MV-4-11 (cell line): ENCODE results near the gene NHP2.
"Not testable (repeated sequence)": the region's sequence is repeated elsewhere in the genome, so short reads cannot be mapped to it uniquely, and the experiment has no call there.

Source experiments
- DNase-seq: peaks from one replicate; lab custom pipeline; 2025; lab: John Stamatoyannopoulos, UW

NHP2 gene

DNA sequence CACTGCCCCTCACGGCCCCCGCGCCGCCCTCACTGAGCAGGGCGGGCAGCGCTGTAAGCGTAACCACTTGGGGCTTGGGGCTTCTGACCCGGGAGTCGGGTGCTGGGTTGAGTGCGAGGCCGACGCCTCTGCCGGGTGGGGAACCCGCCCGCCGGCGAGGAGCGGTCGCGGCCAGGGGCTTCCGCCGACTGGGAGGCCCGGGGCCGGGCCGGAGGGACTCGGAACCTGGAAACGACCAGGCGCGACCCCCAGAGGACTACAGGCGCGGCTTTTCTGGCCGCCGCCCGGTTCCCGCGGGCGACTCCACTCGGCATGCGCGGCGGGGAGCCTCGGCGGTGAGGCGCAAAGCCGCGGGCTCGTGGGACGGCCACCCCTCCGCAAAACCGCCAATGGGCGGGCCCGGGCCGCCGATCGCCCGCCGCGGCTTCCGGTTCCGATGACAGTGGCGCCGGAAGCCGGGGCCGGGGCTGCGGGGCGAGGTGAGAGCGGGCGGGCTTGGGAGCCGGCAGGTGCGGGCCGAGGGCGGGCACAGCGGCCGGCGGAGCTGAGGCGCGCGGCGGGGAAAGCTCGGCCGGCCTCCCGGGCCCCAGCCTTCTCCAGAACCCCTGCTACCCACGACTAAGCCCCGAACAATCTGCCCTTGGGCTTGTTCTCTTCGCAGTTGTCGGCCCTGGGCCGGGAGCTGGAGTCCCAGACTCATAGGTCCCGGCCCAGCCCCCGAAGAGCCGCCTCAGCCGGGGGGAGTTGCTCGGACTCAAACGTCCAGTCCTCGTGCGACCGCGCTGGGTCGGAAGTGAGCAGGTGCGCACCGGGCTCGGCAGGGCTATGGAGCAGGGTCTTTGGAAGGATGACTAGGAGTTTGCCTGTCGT lies 22.9 kb downstream of the NHP2 start, which contains the start of gene RMND5B:
Gene RMND5B, plus strand, starts transcription at position 439 of the 870 bp plus-strand sequence. CDS start 7,106 bp downstream, outside the sequence.
- DNase-seq: peak; percentile 67

DNA sequence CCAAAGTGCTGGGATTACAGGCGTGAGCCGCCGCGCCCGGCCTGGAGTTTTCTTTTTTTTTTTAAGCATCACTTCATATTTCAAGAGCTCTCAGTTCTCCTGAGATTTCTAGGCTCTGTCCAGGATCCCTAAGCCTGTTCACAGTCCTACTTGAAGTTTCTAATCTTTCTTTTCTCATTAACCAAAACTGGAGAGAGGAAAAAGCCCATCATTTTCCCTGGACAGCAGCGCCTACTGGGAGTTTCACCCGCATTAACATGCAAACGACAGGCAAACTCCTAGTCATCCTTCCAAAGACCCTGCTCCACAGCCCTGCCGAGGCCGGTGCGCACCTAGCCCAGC lies 23.5 kb downstream of the NHP2 start:
- DNase-seq: not testable (repeated sequence)

DNA sequence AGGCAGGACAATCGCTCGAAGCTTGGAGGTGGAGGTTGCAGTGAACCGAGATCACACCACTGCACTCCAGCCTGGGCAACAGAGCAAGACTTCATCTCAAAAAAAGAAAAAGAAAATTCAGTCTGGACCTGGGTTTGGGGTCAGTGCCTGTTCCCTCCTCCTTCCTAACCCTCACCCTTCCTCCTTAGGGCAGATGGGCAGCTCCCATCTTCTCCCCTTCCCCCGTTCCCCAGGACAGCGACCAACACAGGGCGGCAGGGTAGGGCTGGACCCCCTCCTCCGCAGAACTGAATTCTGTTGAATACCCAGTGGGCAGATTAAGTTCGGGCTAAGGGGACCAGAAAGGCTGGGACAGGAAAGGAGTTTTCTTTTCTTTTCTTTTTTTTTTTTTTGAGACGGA lies 24.4 kb downstream of the NHP2 start:
- DNase-seq: no peak

DNA sequence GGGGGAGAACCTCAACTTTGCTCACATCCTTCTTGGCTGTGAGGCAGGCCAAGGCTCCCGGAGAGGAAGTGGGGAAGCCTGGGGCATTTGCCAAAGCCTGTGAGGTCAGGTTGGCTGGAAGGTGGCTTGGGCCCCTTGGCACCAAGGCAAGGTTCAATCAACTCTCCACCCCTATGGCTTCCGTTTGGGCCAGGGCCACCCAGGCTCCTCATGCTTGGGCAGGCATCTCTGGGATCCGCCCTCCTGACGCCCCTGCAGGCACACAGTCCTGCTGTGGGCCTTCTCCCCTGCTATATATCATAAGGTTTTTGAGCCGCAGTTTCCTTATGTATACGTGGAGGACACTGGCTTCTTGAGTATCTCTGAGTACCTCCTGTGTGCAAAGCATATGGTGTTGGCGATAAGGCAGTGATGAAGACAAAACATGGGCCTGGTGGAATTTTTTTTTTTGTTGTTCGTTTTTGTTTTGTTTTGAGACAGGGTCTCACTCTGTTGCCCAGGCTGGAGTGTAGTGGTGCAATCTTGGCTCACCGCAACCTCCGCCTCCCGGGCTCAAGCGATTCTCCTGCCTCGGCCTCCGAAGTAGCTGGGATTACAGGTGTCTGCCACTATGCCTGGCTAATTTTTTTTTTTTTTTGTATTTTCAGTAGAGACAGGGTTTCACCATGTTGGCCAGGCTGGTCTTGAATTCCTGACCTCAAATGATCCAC lies 26.2 kb downstream of the NHP2 start:
- peak; percentile 73 for DNase-seq

DNA sequence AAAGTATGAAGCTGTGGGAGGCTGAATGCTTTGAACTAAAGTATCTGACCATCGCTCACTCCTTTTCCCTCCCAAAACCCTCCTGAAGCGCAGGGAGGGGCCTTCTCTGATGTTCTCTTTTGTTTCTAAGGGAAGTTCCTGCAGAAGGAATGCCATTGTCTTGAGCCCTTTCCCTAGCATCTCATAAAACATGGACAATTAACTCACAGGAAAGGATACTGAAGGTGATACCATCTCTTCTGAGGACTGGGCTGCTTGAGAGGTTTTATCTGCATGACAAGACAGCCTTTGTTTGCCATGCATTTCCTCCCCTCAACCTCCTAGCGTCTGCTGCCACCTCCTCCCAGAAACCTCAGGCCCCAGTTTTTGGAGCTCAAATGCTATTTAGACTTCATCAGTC lies 27.1 kb downstream of the NHP2 start:
- no peak for DNase-seq

- peak; percentile 25 for DNase-seq
Observed at GRCh38 chr5:178125253-178125906, 28.3 kb downstream of the NHP2 start.

- no peak for DNase-seq
Observed at GRCh38 chr5:178123966-178124925, 29.4 kb downstream of the NHP2 start.

DNA sequence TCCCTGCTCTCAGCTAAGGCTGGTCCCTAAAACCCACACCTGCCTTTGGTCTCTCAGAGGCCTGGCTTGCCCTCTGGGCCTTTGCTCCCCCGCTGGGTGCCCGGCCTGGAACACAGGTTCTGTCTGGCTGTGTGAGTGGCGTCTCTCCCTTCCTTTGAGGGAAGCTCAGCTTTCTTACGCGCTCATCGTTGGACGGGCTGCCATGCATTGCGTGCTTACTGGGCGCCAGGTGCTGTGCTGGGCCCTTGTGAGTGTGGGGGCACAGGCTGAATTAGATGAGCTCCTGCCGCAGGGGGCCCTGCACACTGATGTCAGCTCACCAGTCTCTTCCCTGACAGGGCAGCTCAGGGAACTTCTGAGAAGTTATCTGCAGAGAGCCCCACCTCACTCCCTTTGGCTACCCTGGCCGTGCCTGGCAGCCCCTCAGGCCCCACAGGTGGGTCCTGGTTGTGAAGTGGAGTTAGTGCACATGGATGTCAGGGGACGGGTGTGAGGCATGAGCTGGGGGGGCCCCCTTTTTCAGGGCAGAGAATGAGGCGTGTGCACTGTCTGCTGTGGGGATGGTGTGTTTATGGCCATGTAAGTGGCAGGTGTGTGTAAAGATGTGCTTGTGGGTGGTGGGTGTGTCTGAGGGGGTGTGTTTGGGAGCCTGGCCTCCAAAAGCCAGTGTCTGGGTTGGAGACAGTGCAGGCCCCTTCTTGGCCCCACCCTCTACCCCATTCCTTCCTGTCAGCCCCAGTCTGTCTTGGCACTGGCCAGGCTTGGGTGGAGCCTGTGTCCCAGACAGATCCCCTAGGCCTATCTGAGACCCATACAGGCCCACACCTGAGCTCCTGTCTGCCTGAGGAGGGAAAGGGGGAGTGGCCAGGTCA lies 30.4 kb downstream of the NHP2 start:
- DNase-seq: no peak

- no peak for DNase-seq
Observed at GRCh38 chr5:178122346-178122745, 31.3 kb downstream of the NHP2 start.

DNA sequence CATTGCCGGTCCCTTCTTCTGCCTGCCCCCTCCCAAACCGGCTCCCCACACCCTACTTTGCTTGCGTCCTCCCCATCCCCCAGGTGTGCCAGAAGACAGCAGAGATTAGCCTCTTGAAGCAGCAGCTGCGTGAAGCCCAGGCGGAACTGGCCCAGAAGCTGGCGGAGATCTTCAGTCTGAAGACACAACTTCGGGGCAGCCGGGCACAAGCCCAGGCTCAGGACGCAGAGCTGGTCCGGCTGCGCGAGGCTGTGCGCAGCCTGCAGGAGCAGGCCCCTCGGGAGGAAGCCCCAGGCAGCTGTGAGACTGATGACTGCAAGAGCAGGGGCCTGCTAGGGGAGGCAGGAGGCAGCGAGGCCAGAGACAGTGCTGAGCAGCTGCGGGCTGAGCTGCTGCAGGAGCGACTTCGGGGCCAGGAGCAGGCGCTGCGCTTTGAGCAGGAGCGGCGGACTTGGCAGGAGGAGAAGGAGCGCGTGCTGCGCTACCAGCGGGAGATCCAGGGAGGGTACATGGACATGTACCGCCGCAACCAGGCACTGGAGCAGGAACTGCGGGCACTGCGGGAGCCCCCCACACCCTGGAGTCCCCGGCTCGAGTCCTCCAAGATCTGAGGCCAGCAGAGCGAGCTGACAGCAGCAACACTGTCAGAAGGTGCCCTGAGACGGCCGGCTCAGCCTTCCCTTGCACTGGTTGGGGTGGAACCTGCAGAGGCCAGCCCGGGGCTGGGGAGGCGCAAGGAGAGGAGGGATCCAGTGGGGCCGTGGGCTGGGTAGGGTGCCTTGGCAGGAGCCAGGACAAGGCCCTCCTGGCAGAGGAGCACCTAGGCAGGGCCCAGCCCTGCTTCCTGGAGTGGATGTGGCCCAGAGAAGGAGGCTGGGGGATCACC lies 32.1 kb downstream of the NHP2 start:
- DNase-seq: no peak

GRCh38 chr5:178120607-178121357 lies 32.9 kb downstream of the NHP2 start:
- peak; percentile 84 for DNase-seq

GRCh38 chr5:178119915-178120606 lies 33.6 kb downstream of the NHP2 start:
- DNase-seq: no peak

- DNase-seq: no peak
Observed at GRCh38 chr5:178117923-178118701, 35.6 kb downstream of the NHP2 start.

- no peak for DNase-seq
Observed at GRCh38 chr5:178116143-178116885, 37.4 kb downstream of the NHP2 start.

DNA sequence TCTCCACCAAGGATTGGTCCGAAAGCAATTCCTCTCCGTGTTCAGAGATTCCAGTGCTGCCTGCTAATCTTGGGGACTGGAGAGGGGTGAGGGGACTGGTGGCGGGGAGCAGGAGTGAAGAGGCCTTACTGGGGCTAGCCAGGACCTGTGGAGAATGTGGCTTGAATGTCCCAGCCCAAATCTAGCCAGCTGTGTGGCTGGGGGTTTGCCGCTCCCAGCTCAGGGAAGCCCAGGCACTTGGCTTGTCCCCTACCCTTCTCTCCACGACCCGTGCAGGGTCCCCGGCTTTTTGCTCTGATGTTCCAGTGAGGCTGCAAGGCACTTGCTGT lies 37.9 kb downstream of the NHP2 start:
- no peak for DNase-seq

GRCh38 chr5:178115136-178115813 lies 38.4 kb downstream of the NHP2 start:
- no peak for DNase-seq
